ENCODE data around the gene SLC23A2.
"Not testable (repeated sequence)": the region's sequence is repeated elsewhere in the genome, so short reads cannot be mapped to it uniquely, and the experiment has no call there.

The SLC23A2 gene

GRCh38 chr20:4929686-4930397 lies 71.5 kb downstream of the SLC23A2 start:
- peak; percentile 9 to 18 for DNase-seq

GRCh38 chr20:4926531-4927156 lies 74.7 kb downstream of the SLC23A2 start:
- no peak for DNase-seq

GRCh38 chr20:4925842-4926530 lies 75.3 kb downstream of the SLC23A2 start:
- DNase-seq: no peak

DNA sequence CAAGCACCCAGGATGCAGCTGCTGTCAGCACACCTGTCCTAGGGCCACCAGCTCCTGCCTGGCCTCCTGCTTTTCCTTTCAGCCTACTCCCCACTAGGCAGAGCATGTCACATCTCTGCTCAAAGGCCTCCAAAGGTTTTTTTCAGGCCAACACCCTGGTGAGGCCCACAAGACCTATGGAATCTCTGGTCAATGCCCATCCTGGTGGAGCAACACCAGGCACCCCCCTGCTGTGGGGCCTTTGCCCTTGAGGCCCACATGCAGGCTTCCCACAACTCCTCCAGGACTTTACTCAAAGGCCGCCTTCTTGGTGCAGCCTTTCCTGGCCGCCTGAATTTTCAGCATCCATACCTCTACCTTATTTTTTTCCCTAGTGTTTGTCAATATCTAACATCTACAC lies 76.9 kb downstream of the SLC23A2 start:
- DNase-seq: no peak

DNA sequence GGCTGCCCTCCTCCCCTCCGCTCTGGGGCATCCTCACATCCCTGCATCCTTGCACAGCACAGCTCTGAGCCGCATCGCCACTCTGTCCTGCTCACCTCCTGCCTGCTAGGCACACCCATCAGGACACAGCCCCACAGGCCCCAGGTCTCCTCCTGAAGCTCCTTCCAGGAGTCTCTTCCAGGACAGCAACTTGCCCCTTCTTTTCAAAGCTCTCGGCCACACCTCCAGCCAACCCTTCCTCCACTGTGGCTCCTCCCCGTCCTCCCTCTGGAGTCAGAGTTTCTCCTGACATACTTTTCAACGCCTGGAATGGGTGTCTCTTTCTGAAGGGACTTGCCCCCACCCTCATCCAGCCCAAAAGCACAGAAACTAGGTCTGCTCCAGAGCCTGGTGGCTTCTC lies 77.3 kb downstream of the SLC23A2 start:
- no peak for DNase-seq

- DNase-seq: no peak
These were observed 79.1 kb downstream of the SLC23A2 start for GRCh38 chr20:4922186-4922585.

GRCh38 chr20:4921271-4921670 lies 80.0 kb downstream of the SLC23A2 start:
- DNase-seq: not testable (repeated sequence)

DNA sequence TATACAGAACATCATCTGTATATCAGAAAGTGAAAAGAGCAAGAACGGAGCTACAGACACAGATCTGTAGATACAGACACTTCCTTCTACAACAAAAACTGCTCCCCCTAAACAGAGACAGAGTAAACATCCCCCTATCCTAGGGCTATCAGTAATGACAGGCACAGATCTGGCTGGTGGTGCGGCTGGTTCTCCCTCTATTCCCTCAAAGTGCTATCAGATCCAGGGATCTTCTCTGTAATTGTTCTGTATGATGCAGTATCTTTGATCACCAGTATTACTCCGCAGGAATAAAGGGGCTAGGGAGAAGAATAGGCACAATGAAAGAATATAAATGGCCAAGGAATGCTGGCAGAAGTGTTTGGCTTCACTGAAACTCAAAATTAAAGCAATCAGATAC lies 80.7 kb downstream of the SLC23A2 start:
- no peak for DNase-seq

DNA sequence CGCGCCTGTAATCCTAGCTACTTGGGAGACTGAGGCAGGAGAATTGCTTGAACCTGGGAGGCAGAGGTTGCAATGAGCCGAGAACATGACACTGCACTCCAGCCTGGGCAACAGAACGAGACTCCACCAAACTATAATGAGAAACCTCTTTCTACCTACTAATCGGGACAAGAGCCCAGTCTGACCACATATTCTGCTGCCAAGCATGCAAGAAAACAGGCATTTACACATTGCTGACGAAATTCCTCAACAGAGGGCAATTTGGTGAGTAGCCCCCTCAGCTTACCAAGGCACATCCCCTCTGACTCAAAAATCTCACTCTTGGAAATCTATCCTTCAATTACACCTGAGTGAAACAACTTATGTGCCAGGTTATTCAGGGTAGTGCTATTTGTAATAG lies 81.2 kb downstream of the SLC23A2 start:
- DNase-seq: no peak

DNA sequence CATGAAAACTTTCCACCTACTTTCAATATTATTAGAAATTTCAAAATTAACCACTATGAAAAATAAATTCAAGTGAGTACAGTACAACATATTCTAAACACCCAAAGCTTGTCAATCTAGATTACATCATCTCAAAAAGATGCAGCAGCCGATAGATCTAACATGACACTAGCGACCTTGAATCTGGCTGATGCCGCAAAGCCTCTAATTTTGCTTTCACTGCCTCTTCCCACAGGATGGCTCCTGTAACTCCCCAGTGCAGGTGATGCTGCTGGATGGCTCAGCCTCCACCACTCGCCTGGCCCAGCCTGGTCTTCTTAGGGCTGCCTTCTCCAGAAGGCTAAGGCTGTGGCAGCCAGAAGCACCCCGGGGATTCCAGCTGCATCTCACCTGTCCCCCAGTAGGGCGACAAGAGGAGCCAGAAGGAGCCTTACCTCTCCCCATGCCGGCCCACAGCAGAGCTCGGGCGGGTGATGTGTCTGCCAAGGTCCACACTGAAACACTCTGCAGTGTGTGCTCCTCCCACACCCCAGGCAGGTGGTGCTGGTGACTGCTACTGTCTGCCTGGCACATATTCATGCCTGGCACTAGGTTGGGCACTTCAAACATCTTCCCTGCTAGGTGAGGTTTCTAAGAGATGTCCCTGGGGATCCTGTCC lies 82.1 kb downstream of the SLC23A2 start:
- no peak for DNase-seq

DNA sequence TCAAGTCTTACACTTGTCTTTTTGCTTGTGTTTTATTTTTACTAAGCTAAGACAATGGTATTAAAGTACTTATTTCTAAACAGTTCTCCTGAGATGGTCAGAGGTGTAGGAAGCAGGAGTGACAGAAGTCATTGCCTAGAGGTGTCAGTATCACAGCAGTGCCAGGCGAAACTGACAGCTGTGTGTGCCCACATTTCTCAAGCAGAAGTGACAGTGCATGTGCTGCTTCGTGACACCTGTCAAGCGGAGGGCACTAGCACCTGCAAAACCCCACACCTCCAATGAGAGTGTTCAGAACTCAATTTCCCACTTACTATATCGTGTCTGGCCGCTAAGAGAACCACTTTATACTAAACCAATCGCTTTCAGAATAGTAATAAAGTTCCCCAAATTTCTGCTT lies 82.8 kb downstream of the SLC23A2 start:
- no peak for DNase-seq

DNA sequence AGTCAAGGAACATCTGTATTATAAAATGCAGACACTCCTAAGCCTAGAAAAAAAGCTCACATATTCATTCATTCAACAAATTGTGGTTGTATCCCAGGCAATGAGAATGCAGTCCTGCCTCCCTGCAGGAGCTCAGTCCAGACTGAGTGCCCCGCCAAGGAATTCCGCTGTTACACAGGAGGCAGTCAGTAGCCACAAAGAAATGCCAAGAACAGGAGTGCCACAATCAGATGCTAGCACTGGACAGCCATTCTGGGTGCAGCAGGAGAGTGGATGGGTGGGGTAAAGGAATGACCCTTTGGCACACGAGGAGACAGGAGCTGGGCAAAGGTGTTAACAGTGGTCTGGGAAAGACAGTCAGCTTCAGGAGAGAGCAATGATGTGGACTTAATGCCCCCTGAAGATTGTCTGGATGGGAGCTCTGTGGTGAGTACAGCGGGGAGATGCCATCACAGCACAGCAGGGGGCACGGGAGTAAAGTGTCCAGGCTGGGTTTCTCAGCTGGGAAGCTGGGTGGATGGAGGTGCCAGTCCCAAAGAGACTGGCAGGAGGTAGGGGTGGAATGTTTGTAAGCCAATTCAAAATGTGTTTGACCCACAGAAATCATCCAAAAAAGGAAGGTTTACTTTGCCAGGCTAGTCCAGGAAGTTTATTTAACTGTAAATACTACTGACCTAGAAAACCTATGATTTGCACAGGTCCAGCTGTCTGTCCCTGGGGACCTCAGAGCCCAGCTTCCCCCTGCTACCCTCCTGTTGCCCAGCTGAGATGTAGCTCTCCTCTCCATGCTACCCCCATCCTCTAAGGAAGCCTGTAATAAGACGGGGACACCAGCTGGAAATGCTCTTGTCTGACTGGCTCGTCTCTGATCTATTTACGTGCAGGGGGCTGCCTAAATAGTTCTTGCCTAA lies 84.1 kb downstream of the SLC23A2 start:
- no peak for DNase-seq

DNA sequence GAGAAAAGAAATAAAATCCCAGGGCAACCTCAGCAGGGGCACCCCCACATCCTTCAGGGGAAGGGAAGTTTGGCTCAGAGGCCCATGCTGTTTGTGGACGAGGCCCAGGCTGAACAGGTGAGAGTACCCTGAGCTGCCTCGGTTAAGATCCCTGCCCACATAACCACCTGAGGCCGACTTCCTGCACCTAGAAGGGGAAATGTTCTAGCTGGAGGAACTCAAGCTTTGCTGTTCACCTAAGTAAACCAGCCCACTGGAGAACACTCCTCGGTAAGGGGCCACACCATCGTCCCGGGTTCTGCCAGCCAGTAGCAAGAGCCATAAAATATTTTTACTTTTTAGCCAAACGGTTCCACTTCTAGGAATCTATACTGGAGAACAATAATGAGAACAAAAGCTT lies 88.2 kb downstream of the SLC23A2 start:
- DNase-seq: no peak

DNA sequence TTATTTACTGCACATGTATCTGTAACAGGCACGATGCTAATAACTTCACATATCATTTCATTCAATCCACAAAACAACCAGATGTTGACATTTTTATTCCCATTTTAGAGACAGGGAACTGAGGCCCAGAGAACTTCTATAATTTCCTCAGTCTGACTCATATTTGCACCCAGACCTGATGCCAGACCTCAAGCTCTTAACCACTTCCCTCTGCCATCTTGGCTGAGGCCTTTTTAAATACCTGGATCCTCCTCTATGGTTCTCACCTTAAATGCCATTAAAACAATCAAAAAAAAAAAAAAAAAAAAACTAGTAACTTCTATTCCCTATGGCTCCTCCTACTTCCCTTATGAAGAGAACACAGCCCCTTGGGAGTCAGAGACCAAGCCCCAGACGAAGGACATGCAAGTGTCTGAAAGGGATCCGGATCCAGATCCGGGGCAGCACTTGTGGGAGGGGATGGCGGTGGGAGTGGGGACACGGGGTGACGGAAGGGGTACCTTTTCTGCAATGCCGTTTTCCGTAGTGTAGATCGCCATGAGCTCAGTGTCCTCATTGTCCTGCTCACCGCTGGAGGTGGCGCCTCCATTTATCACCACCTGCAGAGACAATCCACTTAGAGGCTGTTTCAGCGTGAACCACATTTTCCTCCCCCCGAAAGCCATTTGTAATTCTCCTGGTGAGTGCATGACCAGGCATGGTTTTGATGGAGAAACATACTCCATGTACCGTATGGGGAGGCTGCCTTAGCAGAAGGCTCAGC lies 88.7 kb downstream of the SLC23A2 start:
- no peak for DNase-seq

DNA sequence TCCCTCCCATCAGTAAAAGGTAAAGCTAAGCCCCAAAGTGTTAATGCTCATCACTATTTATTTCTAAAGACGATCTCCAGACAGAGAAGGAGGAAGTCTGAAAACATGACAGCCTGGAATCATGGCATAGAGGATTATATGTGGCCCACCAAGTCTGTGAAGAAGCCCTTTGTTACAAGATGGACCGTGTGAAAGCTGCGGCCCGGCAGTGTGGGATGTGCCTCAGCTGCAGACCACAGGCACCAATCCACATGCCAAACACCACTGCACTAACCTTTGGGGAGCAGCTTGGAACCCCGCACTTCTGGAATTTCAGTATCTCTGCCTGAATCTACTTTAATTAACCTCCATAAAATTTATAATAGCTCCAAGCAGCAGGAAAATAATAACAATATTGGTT lies 90.4 kb downstream of the SLC23A2 start:
- DNase-seq: no peak

- DNase-seq: no peak
These were observed 95.7 kb downstream of the SLC23A2 start for GRCh38 chr20:4905613-4906012.

GRCh38 chr20:4905195-4905594 lies 96.1 kb downstream of the SLC23A2 start:
- DNase-seq: no peak

GRCh38 chr20:4904127-4904860 lies 97.0 kb downstream of the SLC23A2 start:
- DNase-seq: no peak

DNA sequence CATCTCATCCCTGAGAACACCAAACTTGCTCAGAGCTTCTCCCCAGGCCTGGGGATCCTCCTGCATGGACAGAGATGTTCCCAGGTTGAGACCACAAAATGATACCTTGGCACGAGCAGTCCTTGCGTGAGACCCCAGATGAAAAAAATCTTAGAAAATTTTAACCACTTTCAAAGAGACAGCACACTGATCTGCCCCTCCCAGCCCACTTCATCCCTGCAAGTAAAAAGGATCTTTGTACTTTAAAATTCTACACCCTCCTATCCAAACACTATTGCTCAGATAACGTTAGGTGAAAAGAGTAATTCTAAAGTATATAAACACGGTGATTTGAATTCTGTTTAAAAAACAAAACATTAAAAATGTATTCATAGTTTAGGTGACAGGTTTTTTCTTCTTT lies 98.5 kb downstream of the SLC23A2 start:
- DNase-seq: no peak

DNA sequence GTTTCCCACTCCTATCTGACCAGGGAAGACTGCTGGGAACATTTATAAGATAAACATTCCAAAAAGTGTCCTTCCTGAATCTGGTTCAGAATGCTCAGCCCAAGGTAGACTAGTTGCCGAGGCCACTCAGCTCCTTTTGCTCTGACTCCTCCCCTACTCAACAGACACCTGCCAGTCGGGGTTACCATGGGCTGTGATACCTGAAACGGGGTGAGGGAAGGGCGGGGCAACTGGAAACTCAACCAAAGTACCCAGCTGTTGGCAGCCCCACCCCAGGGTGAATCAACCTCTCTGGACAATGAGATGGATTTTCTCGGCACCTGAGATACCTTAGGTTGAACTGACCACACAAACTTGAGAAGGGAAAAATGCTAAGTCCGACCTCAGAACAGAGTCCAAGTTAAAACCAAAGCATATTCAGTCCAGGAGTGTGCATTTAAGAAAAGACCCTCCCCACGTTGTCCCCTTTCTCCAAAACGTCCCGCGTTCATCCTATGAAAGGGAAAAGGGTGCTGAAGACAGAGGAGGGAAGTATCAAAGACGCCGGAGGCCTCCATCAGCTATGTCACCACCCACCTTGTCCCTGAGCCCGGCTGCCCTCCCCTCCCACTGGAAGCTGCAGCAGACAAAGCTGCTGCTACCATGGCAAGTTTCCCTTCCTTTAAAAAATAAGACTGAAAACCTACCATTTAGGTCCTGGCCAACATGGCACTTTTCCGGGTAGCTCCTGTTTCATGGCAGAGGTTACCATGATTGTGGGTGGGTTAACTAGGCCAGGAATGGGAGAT lies 100.1 kb downstream of the SLC23A2 start:
- no peak for DNase-seq
